Sigmoid colon (tissue), 7 donors: ENCODE data around the gene BSX. TPM values are rescaled to one million over a fixed set of nuclear protein-coding genes. Genes with fewer than 3 reads are reported as not detected.

Source experiments
- DNase-seq: peaks from one replicate; pipeline ENCODE4 v3.0.0-alpha.2; 2019
- H3K27ac ChIP-seq, 4 donors: fragments of 200-600 bp; sonication (generic); one replicate each; pipeline ENCODE4 v1.5.1; 2016 to 2019; ENCODE audit warnings: mild to moderate bottlenecking in 1 of 4
- H3K27me3 ChIP-seq, 3 donors: fragments of 200-600 bp; sonication (generic); one replicate each; pipeline ENCODE4 v1.5.1; 2019; ENCODE audit warnings: mild to moderate bottlenecking in 1 of 3
- H3K36me3 ChIP-seq, 4 donors: fragments of 200-600 bp; sonication (generic); one replicate each; pipeline ENCODE4 v1.5.1; 2016 to 2019
- H3K4me1 ChIP-seq, 4 donors: fragments of 200-600 bp; sonication (generic); one replicate each; pipeline ENCODE4 v1.5.1; 2017 to 2019
- H3K4me3 ChIP-seq, 4 donors: fragments of 200-600 bp; sonication (generic); one replicate each; pipeline ENCODE4 v1.5.1; 2017 to 2019; ENCODE audit warnings: mild to moderate bottlenecking in 2 of 4, moderate library complexity in 1 of 4
- H3K9me3 ChIP-seq, 4 donors: fragments of 200-600 bp in 3 of 4; sonication (generic) in 3 of 4; one replicate each; pipeline versions ENCODE4 v1.5.1 to v1.6.1; 2013 to 2019
- EP300 ChIP-seq, 4 donors: sonication (generic); formaldehyde crosslinking; IDR thresholded peaks; one replicate each; pipeline ENCODE4 v1.6.1; 2017; ENCODE audit warnings: antibody characterized with exemption in 4 of 4
- POLR2A ChIP-seq, 2 donors: fragments of 450-650 bp; IDR thresholded peaks; one replicate each; pipeline ENCODE4 v1.6.1; 2016; ENCODE audit warnings: antibody characterized with exemption in 2 of 2, mild to moderate bottlenecking in 2 of 2, moderate library complexity in 2 of 2
- POLR2AphosphoS5 ChIP-seq, 4 donors: sonication (generic); formaldehyde crosslinking; IDR thresholded peaks; one replicate each; pipeline ENCODE4 v1.6.1; 2017; ENCODE audit warnings: antibody characterized with exemption in 4 of 4
- WGBS, 2 donors: extraction: QIAGEN DNeasy Blood & Tissue Kit; methylation state at CpG; one replicate each; pipeline ENCODE4 v1.1.7; 2013; 5-methylcytosine and 5-hydroxymethylcytosine counted together
- intact Hi-C: fragments of 100-400 bp; cut with DNase I; formaldehyde crosslinking; loops from one replicate; pipeline ENCODE4 v1.15.1; 2023
- polyA plus RNA-seq, 3 donors: library from polyadenylated mRNA; stranded (reverse); fragments of 200-250 nt; gene quantifications; one replicate each; pipeline ENCODE4 v1.2.3, GENCODE V29; 2013
- total RNA-seq, 4 donors: library from RNA; depleted of rRNA; stranded (reverse); fragments of >200 nt; gene quantifications; one replicate each; pipeline ENCODE4 v1.1.0, GENCODE V29; 2016
- TF ChIP-seq, protein P1 (sequence below), 4 experiments: fragments of 450-650 bp in 3 of 4; fragments of 200-600 bp in 1 of 4; IDR thresholded peaks; one replicate each; pipeline ENCODE4 v1.5.1; 2016 to 2019; ENCODE audit warnings: antibody characterized with exemption in 4 of 4, mild to moderate bottlenecking in 3 of 4, moderate library complexity in 2 of 4
- donor health status: healthy with polysubstance abuse.
- donor health status: Bipolar disorder and iron deficiency.
- donor health status: healthy.

The BSX gene
- total and polyA plus RNA-seq, 7 donors = not detected

DNA sequence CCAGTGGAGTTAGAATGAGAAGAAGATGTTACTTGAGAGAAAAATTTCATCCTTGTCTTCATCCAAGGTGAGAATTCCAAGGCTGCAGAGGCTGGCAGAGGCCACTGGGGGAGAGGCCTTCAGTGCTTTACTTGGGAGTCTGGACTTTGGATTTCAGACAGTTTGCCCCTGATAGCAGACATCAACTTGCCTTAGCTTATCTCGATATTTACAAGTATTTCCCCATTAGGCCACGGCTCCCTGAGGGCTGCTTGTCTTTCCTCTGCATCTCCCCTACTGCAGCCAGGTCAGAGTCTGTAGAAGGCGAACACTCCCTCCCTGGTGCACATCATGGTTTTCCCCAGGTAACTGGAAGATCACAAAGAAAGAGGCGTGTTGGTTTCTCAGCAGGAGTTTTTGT lies 29.9 kb upstream of the BSX start:
- intact Hi-C loops = no loop called here
- 44 to 65% methylated on average over 4 of the region's 4 CpGs for WGBS, 2 donors
- no peak for DNase-seq
- Histone ChIP-seq H3K27ac (no peak overlapping the region), H3K27me3 (no peaks in the 10 kb centered on the region), H3K4me1 (no peaks in the 10 kb centered on the region), H3K4me3 (no peak overlapping the region), H3K9me3 (no peaks in the 10 kb centered on the region), H3K36me3 (no peaks in the 10 kb centered on the region)
- TF ChIP-seq, protein P1, sequence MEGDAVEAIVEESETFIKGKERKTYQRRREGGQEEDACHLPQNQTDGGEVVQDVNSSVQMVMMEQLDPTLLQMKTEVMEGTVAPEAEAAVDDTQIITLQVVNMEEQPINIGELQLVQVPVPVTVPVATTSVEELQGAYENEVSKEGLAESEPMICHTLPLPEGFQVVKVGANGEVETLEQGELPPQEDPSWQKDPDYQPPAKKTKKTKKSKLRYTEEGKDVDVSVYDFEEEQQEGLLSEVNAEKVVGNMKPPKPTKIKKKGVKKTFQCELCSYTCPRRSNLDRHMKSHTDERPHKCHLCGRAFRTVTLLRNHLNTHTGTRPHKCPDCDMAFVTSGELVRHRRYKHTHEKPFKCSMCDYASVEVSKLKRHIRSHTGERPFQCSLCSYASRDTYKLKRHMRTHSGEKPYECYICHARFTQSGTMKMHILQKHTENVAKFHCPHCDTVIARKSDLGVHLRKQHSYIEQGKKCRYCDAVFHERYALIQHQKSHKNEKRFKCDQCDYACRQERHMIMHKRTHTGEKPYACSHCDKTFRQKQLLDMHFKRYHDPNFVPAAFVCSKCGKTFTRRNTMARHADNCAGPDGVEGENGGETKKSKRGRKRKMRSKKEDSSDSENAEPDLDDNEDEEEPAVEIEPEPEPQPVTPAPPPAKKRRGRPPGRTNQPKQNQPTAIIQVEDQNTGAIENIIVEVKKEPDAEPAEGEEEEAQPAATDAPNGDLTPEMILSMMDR (IDR thresholded peaks at IDR 0.05) = no peak
- no peak for TF ChIP-seq POLR2A (IDR thresholded peaks at IDR 0.05)
- TF ChIP-seq POLR2AphosphoS5 (IDR thresholded peaks at IDR 0.05) = no peak
- TF ChIP-seq EP300 (IDR thresholded peaks at IDR 0.05) = no peak

GRCh38 chr11:123006860-123007542 lies 25.4 kb upstream of the BSX start:
- Histone ChIP-seq H3K9me3 (no peaks in the 10 kb centered on the region), H3K27ac (no peak overlapping the region), H3K27me3 (no peaks in the 10 kb centered on the region), H3K4me3 (no peak overlapping the region), H3K36me3 (no peaks in the 10 kb centered on the region), H3K4me1 (no peaks in the 10 kb centered on the region)
- WGBS, 2 donors = 75 to 81% methylated on average over 5 of the region's 5 CpGs
- intact Hi-C loops = no loop called here
- no peak for TF ChIP-seq POLR2AphosphoS5 (IDR thresholded peaks at IDR 0.05)
- no peak for TF ChIP-seq EP300 (IDR thresholded peaks at IDR 0.05)
- TF ChIP-seq POLR2A (IDR thresholded peaks at IDR 0.05) = no peak
- TF ChIP-seq, protein P1 (IDR thresholded peaks at IDR 0.05) = no peak
- no peak for DNase-seq

GRCh38 chr11:123000721-123001120 lies 19.1 kb upstream of the BSX start:
- intact Hi-C loops = no loop called here
- no peaks in the 10 kb centered on the region for H3K9me3 ChIP-seq
- H3K36me3 ChIP-seq = no peaks in the 10 kb centered on the region
- H3K4me1 ChIP-seq = no peaks in the 10 kb centered on the region
- TF ChIP-seq EP300 (IDR thresholded peaks at IDR 0.05) (no peak), POLR2AphosphoS5 (IDR thresholded peaks at IDR 0.05) (no peak), POLR2A (IDR thresholded peaks at IDR 0.05) (no peak)
- TF ChIP-seq, protein P1 (IDR thresholded peaks at IDR 0.05) = no peak
- 88 to 94% methylated on average over 5 of the region's 5 CpGs for WGBS, 2 donors
- no peak overlapping the region for H3K27ac ChIP-seq
- H3K27me3 ChIP-seq = peaks cover 0 to 10% (median 0%) of the 10 kb centered on the region in 3 donors
- no peak overlapping the region for H3K4me3 ChIP-seq
- DNase-seq = no peak

GRCh38 chr11:122998727-122999366 lies 17.2 kb upstream of the BSX start:
- no peaks in the 10 kb centered on the region for H3K4me1 ChIP-seq
- no peak overlapping the region for H3K4me3 ChIP-seq
- intact Hi-C loops = no loop called here
- H3K9me3 ChIP-seq = no peaks in the 10 kb centered on the region
- H3K36me3 ChIP-seq = no peaks in the 10 kb centered on the region
- H3K27ac ChIP-seq = no peak overlapping the region
- WGBS, 2 donors = 40 to 55% methylated on average over 14 of the region's 14 CpGs
- peaks cover 0 to 17% (median 0%) of the 10 kb centered on the region in 3 donors for H3K27me3 ChIP-seq
- DNase-seq = no peak
- TF ChIP-seq POLR2AphosphoS5 (IDR thresholded peaks at IDR 0.05) = no peak
- TF ChIP-seq, protein P1 (IDR thresholded peaks at IDR 0.05) = no peak
- no peak for TF ChIP-seq EP300 (IDR thresholded peaks at IDR 0.05)
- no peak for TF ChIP-seq POLR2A (IDR thresholded peaks at IDR 0.05)
